ENCODE results near the gene TRAPPC10. TPM values are rescaled to one million over a fixed set of nuclear protein-coding genes. Genes with fewer than 3 reads are reported as not detected.
A peak's percentile ranks its signal among the peaks of the same experiment; 100 is the strongest.

The TRAPPC10 gene
- total RNA-seq, 1 donor from 2014 or later = 20.0 TPM

DNA sequence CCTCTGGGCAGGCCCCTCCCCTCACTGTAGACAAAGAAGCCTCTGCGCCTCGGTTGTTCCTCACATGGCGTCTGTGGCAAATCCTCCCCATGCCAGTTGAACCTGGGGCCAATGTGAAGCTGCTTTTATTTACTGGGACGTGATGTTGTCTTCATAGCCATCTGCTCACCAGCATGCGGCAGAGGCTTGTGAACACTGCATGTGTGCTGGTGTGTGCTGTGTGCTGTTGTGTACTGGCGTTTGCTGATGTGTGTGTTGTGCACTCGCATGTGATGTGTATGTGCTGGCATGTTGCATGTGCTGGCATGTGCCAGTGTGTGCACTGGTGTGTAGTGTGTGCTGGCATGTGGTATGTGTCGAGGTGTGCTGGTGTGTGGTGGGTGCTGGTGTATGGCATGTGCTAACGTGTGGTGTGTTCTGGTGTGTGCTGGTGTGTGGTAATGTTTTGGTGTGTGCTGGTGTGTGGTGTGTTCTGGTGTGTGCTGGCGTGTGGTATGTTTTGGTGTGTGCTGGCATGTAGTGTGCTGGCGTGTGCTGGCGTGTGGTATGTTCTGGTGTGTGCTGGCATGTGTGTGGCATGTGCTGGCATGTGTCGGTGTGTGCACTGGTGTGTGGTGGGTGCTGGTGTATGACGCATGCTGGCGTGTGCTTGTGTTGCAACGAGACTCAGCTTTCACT, 37.2 kb upstream of the TRAPPC10 start:
- no peak overlapping the region for H3K4me3 ChIP-seq (ENCODE audit: low read depth, low read length)
- TF ChIP-seq, protein P1, sequence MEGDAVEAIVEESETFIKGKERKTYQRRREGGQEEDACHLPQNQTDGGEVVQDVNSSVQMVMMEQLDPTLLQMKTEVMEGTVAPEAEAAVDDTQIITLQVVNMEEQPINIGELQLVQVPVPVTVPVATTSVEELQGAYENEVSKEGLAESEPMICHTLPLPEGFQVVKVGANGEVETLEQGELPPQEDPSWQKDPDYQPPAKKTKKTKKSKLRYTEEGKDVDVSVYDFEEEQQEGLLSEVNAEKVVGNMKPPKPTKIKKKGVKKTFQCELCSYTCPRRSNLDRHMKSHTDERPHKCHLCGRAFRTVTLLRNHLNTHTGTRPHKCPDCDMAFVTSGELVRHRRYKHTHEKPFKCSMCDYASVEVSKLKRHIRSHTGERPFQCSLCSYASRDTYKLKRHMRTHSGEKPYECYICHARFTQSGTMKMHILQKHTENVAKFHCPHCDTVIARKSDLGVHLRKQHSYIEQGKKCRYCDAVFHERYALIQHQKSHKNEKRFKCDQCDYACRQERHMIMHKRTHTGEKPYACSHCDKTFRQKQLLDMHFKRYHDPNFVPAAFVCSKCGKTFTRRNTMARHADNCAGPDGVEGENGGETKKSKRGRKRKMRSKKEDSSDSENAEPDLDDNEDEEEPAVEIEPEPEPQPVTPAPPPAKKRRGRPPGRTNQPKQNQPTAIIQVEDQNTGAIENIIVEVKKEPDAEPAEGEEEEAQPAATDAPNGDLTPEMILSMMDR (conservative IDR thresholded peaks at IDR 0.05; ENCODE audit: low read depth, low read length) = no peak
- DNase-seq (ENCODE audit: low read depth) = no peak

DNA sequence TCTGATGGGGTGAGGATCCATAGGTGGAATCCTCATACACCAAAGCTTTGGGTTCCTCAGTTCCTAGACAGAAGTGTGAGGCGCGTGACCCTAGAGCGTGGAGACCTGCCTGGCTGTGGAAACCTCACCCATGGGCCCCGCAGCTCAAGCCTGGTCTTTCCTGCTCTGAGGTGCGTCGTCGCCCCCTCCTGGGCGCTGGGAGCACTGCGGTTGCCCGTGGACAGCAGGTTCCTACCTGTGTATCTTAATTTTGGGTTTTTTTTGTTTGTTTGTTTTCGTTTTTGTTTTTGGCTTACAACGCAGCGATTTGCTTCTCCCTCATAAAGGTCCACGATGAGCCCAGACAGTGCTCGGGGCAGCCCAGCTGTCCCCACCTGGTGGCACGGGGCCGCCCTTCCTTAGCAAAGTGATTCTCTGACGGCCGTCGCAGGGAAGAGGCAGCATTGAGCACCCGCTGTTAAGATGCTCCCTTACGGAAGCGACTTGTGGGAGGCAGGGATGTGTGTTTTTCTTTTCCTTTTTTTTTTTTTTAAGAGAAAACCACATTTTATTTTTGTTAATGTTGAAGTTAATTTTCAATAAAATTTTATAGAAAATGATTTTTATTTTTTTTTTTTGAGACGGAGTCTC, 36.5 kb upstream of the TRAPPC10 start:
- no peak for DNase-seq (ENCODE audit: low read depth)
- TF ChIP-seq, protein P1 (conservative IDR thresholded peaks at IDR 0.05; ENCODE audit: low read depth, low read length) = peak; percentile 96
- no peak overlapping the region for H3K4me3 ChIP-seq (ENCODE audit: low read depth, low read length)

DNA sequence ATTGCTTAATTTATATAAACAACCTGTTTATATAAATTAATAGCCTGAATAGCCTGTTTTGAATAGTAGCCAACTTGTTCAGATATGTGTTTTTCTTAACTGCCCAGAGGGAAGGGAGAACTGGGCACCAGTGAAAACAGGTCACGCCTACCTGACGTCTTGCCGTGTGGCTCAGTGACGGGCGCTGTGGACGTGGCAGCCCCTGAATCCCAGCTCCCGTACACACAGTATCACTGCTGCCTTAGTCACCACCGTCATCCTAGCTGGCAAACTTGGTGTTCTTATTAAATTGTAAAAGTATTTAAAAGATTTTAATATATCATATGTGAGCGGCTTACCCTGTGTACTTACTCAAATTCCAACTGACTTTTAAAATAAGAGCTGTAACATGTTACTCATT, 35.4 kb upstream of the TRAPPC10 start:
- no peak overlapping the region for H3K4me3 ChIP-seq (ENCODE audit: low read depth, low read length)
- DNase-seq (ENCODE audit: low read depth) = no peak
- TF ChIP-seq, protein P1 (conservative IDR thresholded peaks at IDR 0.05; ENCODE audit: low read depth, low read length) = no peak

DNA sequence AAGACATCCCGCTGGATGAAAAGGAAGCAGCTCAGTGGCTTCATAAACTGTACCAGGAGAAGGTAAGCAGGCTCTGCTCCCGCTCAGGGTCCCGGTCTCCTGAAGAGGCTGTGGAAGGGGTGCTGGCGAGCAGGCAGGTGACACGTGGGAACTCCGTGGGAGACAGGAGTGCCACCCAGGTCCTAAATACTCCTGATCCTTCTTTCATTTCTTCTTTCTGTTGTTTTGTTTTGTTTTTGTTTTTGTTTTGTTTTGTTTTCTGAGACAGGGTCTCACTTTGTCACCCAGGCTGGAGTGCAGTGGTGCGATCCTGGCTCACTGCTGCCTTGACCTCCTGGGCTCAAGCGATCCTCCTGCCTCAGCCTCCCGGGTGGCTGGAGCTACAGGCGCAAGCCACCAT, 34.0 kb upstream of the TRAPPC10 start:
- TF ChIP-seq, protein P1 (conservative IDR thresholded peaks at IDR 0.05; ENCODE audit: low read depth, low read length) = no peak

DNA sequence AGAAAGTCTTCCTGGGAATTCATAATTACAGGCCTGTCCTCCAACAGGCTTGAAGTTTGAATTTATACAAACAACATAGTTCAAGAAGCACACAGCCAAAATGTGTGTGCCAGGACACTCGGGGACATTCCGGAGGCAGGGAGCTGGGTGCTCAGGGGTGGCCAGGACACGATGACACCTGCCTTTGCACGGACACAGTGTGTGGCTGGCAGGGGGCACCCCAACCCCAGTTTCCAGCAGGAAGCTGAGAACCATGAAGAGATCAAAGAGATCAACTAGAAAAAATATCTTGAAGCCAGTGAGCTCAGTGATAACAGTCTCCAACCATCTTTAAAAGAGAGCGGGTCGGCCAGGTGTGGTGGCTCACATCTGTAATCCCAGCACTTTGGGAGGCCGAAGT, 32.5 kb upstream of the TRAPPC10 start:
- no peak for DNase-seq (ENCODE audit: low read depth)
- TF ChIP-seq, protein P1 (conservative IDR thresholded peaks at IDR 0.05; ENCODE audit: low read depth, low read length) = peak; percentile 6
- H3K4me3 ChIP-seq (ENCODE audit: low read depth, low read length) = no peak overlapping the region

More for the DNA sequence above, 34.0 kb upstream of the TRAPPC10 start:
- H3K4me3 ChIP-seq (ENCODE audit: low read depth, low read length) = no peak overlapping the region
- DNase-seq (ENCODE audit: low read depth) = no peak

DNA sequence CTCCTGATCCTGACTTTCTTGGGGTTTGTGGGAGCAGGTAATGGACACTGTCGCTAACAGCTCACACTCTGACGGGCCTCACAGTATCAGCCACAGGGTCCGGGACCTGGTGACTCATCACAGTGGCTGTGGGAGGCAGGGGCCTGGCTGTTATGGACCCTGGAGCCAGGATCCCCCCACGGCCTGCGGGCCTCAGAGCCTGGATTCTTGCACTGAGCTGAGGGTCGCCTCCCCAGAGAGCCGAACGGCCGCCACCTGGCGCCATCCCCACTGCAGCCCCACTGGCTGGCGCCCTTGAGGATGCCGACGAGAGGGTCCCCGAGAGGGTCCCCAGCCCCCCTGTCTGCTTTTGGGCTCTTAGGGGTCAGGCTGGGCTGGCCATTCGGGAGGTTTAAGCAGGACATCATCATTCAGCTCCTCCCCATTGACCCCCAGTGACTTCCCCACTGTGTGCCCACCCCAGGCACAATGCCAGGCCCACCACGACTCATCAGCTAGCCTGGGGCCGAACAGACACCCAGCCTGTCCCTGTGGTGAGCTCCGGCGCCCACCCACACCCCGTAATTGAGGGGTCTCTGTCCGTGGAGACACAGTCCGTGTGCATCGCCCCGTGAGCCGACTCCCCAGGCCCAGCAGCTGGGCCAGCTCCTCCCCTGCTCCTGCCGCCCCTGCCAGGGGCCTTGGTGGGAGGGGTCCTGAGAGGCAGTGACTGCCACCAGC, 30.8 kb upstream of the TRAPPC10 start:
- DNase-seq (ENCODE audit: low read depth) = no peak
- H3K4me3 ChIP-seq (ENCODE audit: low read depth, low read length) = no peak overlapping the region
- TF ChIP-seq, protein P1 (conservative IDR thresholded peaks at IDR 0.05; ENCODE audit: low read depth, low read length) = no peak
